IPS-20b (cell line): ENCODE results near the gene OR8D1.
"Not testable (repeated sequence)": the region's sequence is repeated elsewhere in the genome, so short reads cannot be mapped to it uniquely, and the experiment has no call there.

Experiments
- H3K27ac ChIP-seq: one replicate; pipeline ENCODE4 v1.5.1; 2013; ENCODE audit warnings: low read length
- H3K27me3 ChIP-seq: 2 replicates; pipeline ENCODE4 v1.6.1; 2013; ENCODE audit warnings: mild to moderate bottlenecking, low read length, inconsistent platforms; ENCODE audit not compliant: insufficient read depth
- H3K36me3 ChIP-seq: 2 replicates; pipeline ENCODE4 v1.6.1; 2013; ENCODE audit warnings: low read depth, mild to moderate bottlenecking, inconsistent platforms, low read length, moderate library complexity; ENCODE audit not compliant: insufficient read depth
- H3K4me1 ChIP-seq: 2 replicates; pipeline ENCODE4 v1.6.1; 2013; ENCODE audit warnings: mild to moderate bottlenecking, control low read depth, inconsistent platforms, low read length, moderate library complexity; ENCODE audit not compliant: insufficient read depth
- H3K4me3 ChIP-seq: 2 replicates; pipeline ENCODE4 v1.5.1; 2013; ENCODE audit warnings: mild to moderate bottlenecking, low read length, inconsistent platforms
- H3K9ac ChIP-seq: 2 replicates; pipeline ENCODE4 v1.6.1; 2013; ENCODE audit warnings: low read depth, mild to moderate bottlenecking, inconsistent platforms, low read length, moderate library complexity
- H3K9me3 ChIP-seq: 2 replicates; pipeline ENCODE4 v1.6.1; 2013; ENCODE audit warnings: mild to moderate bottlenecking, low read depth, low read length, inconsistent platforms; ENCODE audit not compliant: insufficient read depth

Gene OR8D1

GRCh38 chr11:124277804-124278203, 35.9 kb downstream of the OR8D1 start:
- H3K27ac ChIP-seq: no peak overlapping the region
- peaks cover 16% of the 10 kb centered on the region; the same call in 1 of the 2 replicates for H3K4me1 ChIP-seq
- H3K9me3 ChIP-seq: no peaks in the 10 kb centered on the region
- H3K4me3 ChIP-seq: no peak overlapping the region
- H3K9ac ChIP-seq: no peak overlapping the region
- no peaks in the 10 kb centered on the region for H3K36me3 ChIP-seq
- H3K27me3 ChIP-seq: no peaks in the 10 kb centered on the region

GRCh38 chr11:124277207-124277606, 36.5 kb downstream of the OR8D1 start:
- H3K4me1 ChIP-seq: peaks cover 16% of the 10 kb centered on the region; the same call in 1 of the 2 replicates
- no peaks in the 10 kb centered on the region for H3K36me3 ChIP-seq
- no peak overlapping the region for H3K27ac ChIP-seq
- no peaks in the 10 kb centered on the region for H3K9me3 ChIP-seq
- H3K4me3 ChIP-seq: no peak overlapping the region
- H3K9ac ChIP-seq: no peak overlapping the region
- H3K27me3 ChIP-seq: no peaks in the 10 kb centered on the region

GRCh38 chr11:124276081-124276480, 37.7 kb downstream of the OR8D1 start:
- H3K4me1 ChIP-seq: peaks cover 16% of the 10 kb centered on the region; the same call in 1 of the 2 replicates
- no peak overlapping the region for H3K9ac ChIP-seq
- no peaks in the 10 kb centered on the region for H3K36me3 ChIP-seq
- no peaks in the 10 kb centered on the region for H3K9me3 ChIP-seq
- H3K27me3 ChIP-seq: no peaks in the 10 kb centered on the region
- H3K4me3 ChIP-seq: no peak overlapping the region
- H3K27ac ChIP-seq: no peak overlapping the region

GRCh38 chr11:124274000-124274399, 39.7 kb downstream of the OR8D1 start:
- H3K9ac ChIP-seq: no peak overlapping the region
- no peak overlapping the region for H3K27ac ChIP-seq
- peaks cover 16% of the 10 kb centered on the region; the same call in 1 of the 2 replicates for H3K4me1 ChIP-seq
- no peaks in the 10 kb centered on the region for H3K27me3 ChIP-seq
- no peaks in the 10 kb centered on the region for H3K36me3 ChIP-seq
- peak overlapping the region; percentile 41 for H3K4me3 ChIP-seq
- H3K9me3 ChIP-seq: no peaks in the 10 kb centered on the region

- peaks cover 16% of the 10 kb centered on the region; the same call in 1 of the 2 replicates for H3K4me1 ChIP-seq
- not testable (repeated sequence) for H3K4me3 ChIP-seq, H3K27ac ChIP-seq, H3K9ac ChIP-seq, H3K27me3 ChIP-seq, H3K9me3 ChIP-seq, H3K36me3 ChIP-seq
These were observed 42.9 kb downstream of the OR8D1 start for GRCh38 chr11:124270886-124271285.

GRCh38 chr11:124265041-124265440, 48.7 kb downstream of the OR8D1 start:
- not testable (repeated sequence) for H3K9ac ChIP-seq, H3K36me3 ChIP-seq, H3K27me3 ChIP-seq, H3K4me1 ChIP-seq, H3K4me3 ChIP-seq, H3K27ac ChIP-seq, H3K9me3 ChIP-seq

- H3K27me3 ChIP-seq: no peaks in the 10 kb centered on the region
- H3K27ac ChIP-seq: no peak within 1 kb of the TSS
- H3K4me3 ChIP-seq: no peak within 1 kb of the TSS
- H3K9ac ChIP-seq: no peak within 1 kb of the TSS
- no peaks in the 10 kb centered on the region for H3K4me1 ChIP-seq
- H3K36me3 ChIP-seq: no peaks in the 10 kb centered on the region
- no peaks in the 10 kb centered on the region for H3K9me3 ChIP-seq
These were observed 57.7 kb downstream of the OR8D1 start, which contains the start of gene OR8G5 for GRCh38 chr11:124256076-124256475. OR8G5 (plus strand) TSS chr11:124256376; CDS start chr11:124264932, 8,556 bp downstream.
